ENCODE results near the gene IBA57. TPM values are rescaled to one million over a fixed set of nuclear protein-coding genes. Genes with fewer than 3 reads are reported as not detected.

The IBA57 gene
- total RNA-seq, 3 donors from 2014 or later: 11.5 to 12.9 (median 11.8) TPM

DNA sequence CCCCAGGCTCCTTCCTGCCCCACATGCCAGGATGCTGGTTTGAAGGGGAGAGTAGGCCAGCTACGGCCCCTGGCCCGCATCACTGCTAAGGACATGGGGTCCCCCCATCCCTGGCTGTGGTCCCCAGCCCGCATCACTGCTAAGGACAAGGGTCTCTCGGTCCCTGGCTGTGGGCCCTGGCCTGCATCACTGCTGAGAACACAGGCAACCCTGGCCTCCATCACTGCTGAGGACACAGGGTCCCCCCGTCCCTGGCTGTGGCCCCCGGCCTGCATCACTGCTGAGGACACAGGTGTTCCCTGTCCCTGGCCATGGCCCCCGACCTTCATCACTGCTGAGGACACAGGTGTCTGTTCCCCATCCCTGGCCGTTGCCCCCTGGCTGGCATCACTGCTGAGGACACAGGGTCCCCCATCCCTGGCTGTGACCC lies 41.8 kb downstream of the IBA57 start:
- ATAC-seq (no peak), DNase-seq (no peak)

DNA sequence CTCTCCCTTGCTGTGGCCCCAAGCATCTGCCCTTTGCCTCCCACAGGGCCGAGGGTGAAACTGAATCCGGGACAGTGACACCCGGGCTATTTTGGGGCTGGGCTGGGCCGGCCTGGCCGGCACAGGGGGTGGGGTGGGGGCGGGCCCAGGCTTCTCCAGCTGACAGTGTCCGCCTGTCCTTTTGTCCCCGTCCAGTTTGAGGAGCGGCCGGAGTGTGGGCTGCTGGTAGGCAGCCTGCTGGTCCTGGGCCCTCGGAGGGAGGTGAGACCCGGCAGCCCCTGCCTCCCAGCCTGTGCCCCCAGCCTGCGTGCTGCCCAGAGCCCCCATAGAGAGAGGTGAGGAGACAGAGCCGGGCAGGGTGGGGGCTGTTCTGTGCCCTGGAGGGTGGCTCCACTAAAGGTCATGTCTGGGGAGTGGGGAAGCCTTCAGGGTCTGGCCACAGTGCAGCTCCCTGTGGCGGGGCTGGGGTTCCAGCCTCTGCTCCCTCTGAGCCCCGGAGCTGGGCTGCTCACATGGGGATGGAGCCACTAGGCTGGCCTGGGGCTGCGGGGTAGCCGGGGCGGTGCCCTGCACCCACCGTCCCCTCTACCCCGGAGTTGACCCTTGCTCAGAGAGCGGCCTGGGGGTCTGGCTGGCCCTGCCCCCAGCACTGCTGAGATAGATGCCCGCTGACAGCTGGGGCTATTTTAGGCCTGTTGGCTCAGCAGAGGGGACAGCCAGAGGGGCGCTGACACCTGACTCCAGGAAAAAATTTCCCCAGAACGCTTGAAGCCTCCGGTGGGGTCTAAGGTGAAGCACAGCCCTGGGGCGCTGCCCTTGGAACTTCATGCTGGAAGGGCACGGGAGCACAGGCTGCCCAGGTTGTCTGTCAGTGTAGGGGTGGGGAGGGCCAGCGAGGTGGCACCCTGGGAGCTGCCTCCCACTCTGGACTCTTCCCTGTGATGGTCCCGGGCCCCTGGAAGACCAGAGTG lies 42.5 kb downstream of the IBA57 start, which contains the start of gene OBSCN:
OBSCN (plus strand) TSS at position 194 of the 971 bp plus-strand sequence. CDS start 3,740 bp downstream, outside the sequence.
- intact Hi-C loops (cut with DNase I, micrococcal nuclease): no loop called here
- TF ChIP-seq, protein P1, sequence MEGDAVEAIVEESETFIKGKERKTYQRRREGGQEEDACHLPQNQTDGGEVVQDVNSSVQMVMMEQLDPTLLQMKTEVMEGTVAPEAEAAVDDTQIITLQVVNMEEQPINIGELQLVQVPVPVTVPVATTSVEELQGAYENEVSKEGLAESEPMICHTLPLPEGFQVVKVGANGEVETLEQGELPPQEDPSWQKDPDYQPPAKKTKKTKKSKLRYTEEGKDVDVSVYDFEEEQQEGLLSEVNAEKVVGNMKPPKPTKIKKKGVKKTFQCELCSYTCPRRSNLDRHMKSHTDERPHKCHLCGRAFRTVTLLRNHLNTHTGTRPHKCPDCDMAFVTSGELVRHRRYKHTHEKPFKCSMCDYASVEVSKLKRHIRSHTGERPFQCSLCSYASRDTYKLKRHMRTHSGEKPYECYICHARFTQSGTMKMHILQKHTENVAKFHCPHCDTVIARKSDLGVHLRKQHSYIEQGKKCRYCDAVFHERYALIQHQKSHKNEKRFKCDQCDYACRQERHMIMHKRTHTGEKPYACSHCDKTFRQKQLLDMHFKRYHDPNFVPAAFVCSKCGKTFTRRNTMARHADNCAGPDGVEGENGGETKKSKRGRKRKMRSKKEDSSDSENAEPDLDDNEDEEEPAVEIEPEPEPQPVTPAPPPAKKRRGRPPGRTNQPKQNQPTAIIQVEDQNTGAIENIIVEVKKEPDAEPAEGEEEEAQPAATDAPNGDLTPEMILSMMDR (IDR thresholded peaks at IDR 0.05): no peak
- no peak within 1 kb of the TSS for H3K4me3 ChIP-seq
- no peak for DNase-seq
- H3K9me3 ChIP-seq: no peaks in the 10 kb centered on the region
- no peaks in the 10 kb centered on the region for H3K36me3 ChIP-seq (ENCODE audit: low read depth)
- ATAC-seq: no peak
- H3K4me1 ChIP-seq (ENCODE audit: low read depth): no peaks in the 10 kb centered on the region

More for the DNA sequence above, 41.8 kb downstream of the IBA57 start:
- Histone ChIP-seq H3K4me3 (no peak overlapping the region), H3K9me3 (no peaks in the 10 kb centered on the region), H3K36me3 (ENCODE audit: low read depth) (no peaks in the 10 kb centered on the region), H3K4me1 (ENCODE audit: low read depth) (no peaks in the 10 kb centered on the region)
- intact Hi-C loops (cut with DNase I, micrococcal nuclease): no loop called here
- TF ChIP-seq, protein P1 (IDR thresholded peaks at IDR 0.05): no peak

- TF ChIP-seq, protein P1 (IDR thresholded peaks at IDR 0.05): no peak
- no peak for DNase-seq
- no peaks in the 10 kb centered on the region for H3K4me1 ChIP-seq (ENCODE audit: low read depth)
- no peak overlapping the region for H3K4me3 ChIP-seq
- intact Hi-C loops (cut with DNase I, micrococcal nuclease): no loop called here
- no peak for ATAC-seq
- H3K36me3 ChIP-seq (ENCODE audit: low read depth): no peaks in the 10 kb centered on the region
- no peaks in the 10 kb centered on the region for H3K9me3 ChIP-seq
Measured at GRCh38 chr1:228208831-228209551, 43.4 kb downstream of the IBA57 start.

DNA sequence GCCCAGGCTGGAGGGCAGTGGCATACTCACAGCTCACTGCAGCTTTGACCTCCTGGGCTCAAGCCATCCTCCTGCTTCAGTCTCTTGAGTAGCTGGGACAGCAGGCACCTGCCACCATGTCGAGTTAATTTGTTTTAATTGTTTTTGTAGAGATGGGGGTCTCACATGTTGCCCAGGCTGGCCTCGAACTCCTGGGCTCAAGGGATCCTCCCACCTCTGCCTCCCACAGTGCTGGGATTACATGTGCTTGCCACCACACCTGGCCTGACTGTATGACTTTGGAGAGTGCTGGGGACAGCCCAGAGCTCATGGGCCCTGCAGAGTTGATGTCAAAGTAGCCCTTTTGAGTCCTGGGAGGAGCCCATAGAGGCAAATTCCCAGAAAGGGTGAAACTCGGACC lies 44.1 kb downstream of the IBA57 start:
- H3K4me3 ChIP-seq: no peak overlapping the region
- TF ChIP-seq, protein P1 (IDR thresholded peaks at IDR 0.05): no peak
- no peak for DNase-seq
- H3K36me3 ChIP-seq (ENCODE audit: low read depth): no peaks in the 10 kb centered on the region
- intact Hi-C loops (cut with DNase I, micrococcal nuclease): no loop called here
- H3K9me3 ChIP-seq: no peaks in the 10 kb centered on the region
- H3K4me1 ChIP-seq (ENCODE audit: low read depth): no peaks in the 10 kb centered on the region
- no peak for ATAC-seq

- H3K4me1 ChIP-seq (ENCODE audit: low read depth): no peaks in the 10 kb centered on the region
- H3K36me3 ChIP-seq (ENCODE audit: low read depth): no peaks in the 10 kb centered on the region
- TF ChIP-seq, protein P1 (IDR thresholded peaks at IDR 0.05): no peak
- H3K4me3 ChIP-seq: no peak overlapping the region
- no peaks in the 10 kb centered on the region for H3K9me3 ChIP-seq
- intact Hi-C loops (cut with DNase I, micrococcal nuclease): no loop called here
- no peak for ATAC-seq
- no peak for DNase-seq
Measured at GRCh38 chr1:228210076-228210651, 44.6 kb downstream of the IBA57 start.

Data from mucosa of descending colon (tissue), 3 donors.